NT2/D1 (cell line): ENCODE measurements around the gene VMP1.

Experiments used
- SUZ12 ChIP-seq: IDR thresholded peaks from 2 replicates; pipeline ENCODE4 v1.6.1; 2011; ENCODE audit not compliant: insufficient read length, insufficient read depth; ENCODE audit errors: extremely low read depth
- YY1 ChIP-seq: IDR thresholded peaks from 2 replicates; pipeline ENCODE4 v1.6.1; 2011; ENCODE audit not compliant: insufficient read length, insufficient read depth
- ZNF274 ChIP-seq: IDR thresholded peaks from 2 replicates; pipeline ENCODE4 v1.6.1; 2011; ENCODE audit warnings: mild to moderate bottlenecking, low read depth, low read length

DNA sequence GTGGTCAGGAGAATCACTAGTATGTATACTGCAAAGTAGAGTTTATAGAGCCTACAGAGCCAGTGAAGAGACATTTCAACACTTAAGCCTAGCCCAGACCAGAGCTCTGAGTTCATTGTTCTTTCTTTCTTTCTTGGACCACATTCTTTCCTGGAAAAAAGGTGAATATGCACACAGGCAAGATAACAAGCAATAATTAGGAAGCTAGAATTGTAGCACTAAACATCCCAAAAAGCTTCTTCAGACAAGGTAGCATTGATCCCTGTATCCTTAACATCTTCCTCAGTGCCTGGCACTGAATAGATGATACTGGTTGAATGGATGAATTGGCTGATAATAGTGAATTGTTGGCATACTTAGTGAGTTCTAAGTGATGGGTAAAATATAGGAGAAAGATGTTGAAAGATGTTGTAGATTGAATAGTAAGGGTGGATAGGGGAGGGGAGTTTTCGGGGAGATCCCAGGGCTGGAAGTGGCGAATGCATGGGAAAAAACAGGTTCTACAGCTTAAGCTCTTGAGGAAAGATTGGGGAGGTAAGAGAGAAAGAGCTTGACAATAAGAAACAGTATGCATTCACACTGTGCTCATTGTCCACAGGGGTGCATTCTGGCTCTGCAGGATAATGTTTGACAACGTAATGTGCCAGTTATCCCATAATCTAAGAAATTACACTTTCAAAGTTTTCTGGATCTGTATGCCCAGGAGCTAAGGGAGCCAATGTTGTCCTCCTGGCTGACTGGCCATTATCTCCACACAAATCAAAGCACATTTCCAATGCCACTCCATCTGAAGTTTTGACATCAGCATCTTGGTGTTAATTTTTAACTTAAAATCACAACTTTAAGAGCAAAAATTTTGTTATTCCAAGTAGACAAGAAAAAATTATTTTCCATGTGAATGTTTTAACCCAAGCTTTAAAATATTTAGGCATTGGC lies 149.7 kb downstream of the VMP1 start:
- TF ChIP-seq ZNF274 (no peak), SUZ12 (no peak), YY1 (no peak)
